Lower leg skin (tissue), 3 donors: Measurements from ENCODE around the gene ANKRD37.

Source experiments
- CTCF ChIP-seq, 3 donors: fragments of 450-650 bp; IDR thresholded peaks; one replicate each; pipeline ENCODE4 v1.5.1; 2016; ENCODE audit warnings: antibody characterized with exemption in 3 of 3, mild to moderate bottlenecking in 3 of 3, moderate library complexity in 2 of 3
- POLR2A ChIP-seq, 2 donors: fragments of 450-650 bp; IDR thresholded peaks; one replicate each; pipeline ENCODE4 v1.6.1; 2016 to 2017; ENCODE audit warnings: antibody characterized with exemption in 2 of 2, mild to moderate bottlenecking in 1 of 2, moderate library complexity in 1 of 2

- TF ChIP-seq CTCF (IDR thresholded peaks at IDR 0.05) (no peak), POLR2A (IDR thresholded peaks at IDR 0.05) (peak in 1 of 2 donors; percentile 53)
These were observed 501 bp upstream of the ANKRD37 start for GRCh38 chr4:185395956-185396723.
